Measurements from ENCODE around the gene TRDN.
"Not testable (repeated sequence)": the region's sequence is repeated elsewhere in the genome, so short reads cannot be mapped to it uniquely, and the experiment has no call there.

TRDN gene

GRCh38 chr6:123604067-123604466 is 32.7 kb downstream of the TRDN start:
- FAIRE-seq: no peak
- no peak for TF ChIP-seq POLR2A (IDR thresholded peaks at IDR 0.05; ENCODE audit: low read depth, low read length)
- DNase-seq (ENCODE audit: insufficient read length, low spot score): no peak

- TF ChIP-seq POLR2A (IDR thresholded peaks at IDR 0.05; ENCODE audit: low read depth, low read length): no peak
- no peak for FAIRE-seq
- DNase-seq (ENCODE audit: insufficient read length, low spot score): no peak
These were observed 38.7 kb downstream of the TRDN start for GRCh38 chr6:123598011-123598410.

DNA sequence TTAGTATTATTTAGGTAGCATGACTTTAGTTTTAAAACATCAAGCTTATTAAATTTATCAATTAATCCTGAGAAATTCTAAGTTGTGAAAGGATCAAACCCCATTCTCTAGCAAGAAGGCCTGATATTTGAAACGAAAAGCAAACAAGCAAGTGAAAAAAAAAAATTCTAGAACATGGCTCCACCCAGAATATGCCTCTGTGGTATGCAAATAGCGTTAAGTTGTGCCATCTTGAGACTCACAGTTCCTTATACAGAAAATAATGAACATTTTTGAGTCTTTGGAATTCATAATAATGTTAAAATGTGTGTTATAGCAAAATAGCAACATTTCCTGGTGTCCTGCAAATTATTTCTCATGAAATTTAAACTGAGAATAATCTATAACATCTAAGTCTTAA is 42.0 kb downstream of the TRDN start:
- TF ChIP-seq POLR2A (IDR thresholded peaks at IDR 0.05; ENCODE audit: low read depth, low read length): no peak
- no peak for FAIRE-seq
- no peak for DNase-seq (ENCODE audit: insufficient read length, low spot score)

DNA sequence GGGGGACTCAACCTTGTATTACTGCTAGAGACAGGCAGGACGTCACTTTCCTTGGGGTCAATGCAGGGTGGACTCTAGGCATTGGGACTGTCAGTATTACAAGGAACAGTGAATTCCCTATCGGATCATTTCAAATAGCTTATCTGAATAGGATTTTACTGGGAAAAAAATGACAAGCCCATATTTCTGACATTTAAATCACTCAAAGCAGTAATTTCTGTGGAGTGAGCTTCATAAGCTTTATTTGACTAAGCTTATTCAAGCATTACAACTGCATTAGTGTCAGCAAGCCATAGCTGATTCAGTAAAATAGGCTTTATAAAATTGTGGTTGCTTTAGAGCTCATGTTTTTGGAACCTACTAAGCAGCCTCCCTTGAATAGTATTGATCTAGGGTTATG is 44.3 kb downstream of the TRDN start:
- DNase-seq (ENCODE audit: insufficient read length, low spot score): no peak
- no peak for TF ChIP-seq POLR2A (IDR thresholded peaks at IDR 0.05; ENCODE audit: low read depth, low read length)
- no peak for FAIRE-seq

DNA sequence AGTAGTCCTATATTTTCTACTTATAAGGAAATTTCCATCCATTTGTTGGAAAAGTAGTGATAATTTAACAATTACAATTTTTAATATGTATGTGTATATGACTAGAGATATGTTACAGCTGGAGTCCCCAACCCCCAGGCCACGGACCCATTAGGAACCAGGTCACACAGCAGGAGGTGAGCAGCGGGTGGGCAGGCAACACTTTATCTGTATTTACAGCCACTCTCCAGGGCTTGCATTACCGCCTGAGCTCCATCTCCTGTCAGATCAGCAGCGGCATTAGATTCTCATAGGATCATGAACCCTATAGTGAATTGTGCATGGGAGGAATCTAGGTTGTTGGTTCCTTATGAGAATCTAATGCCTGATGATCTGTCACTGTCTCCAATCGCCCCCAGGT is 46.8 kb downstream of the TRDN start:
- no peak for TF ChIP-seq POLR2A (IDR thresholded peaks at IDR 0.05; ENCODE audit: low read depth, low read length)
- no peak for DNase-seq (ENCODE audit: insufficient read length, low spot score)
- no peak for FAIRE-seq

GRCh38 chr6:123589317-123589716 is 47.4 kb downstream of the TRDN start:
- TF ChIP-seq POLR2A (IDR thresholded peaks at IDR 0.05; ENCODE audit: low read depth, low read length): no peak
- FAIRE-seq (no peak), DNase-seq (ENCODE audit: insufficient read length, low spot score) (no peak)

DNA sequence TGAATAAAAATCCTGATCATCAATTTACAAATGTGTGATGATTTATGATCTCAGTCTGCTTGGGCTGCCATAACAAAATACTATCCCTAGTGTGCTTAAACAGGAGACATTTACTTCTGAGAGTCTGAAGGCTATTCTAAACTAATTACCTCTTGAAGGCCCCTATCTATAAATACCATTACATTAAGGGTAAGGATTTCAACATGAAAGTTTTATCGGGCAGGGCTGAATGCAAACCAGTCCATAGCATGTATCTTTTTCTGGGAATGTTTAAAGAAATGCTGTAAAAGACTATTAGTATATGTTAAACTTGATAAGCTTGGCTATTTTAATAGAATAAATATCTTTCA is 48.2 kb downstream of the TRDN start:
- TF ChIP-seq POLR2A (IDR thresholded peaks at IDR 0.05; ENCODE audit: low read depth, low read length): no peak
- DNase-seq (ENCODE audit: insufficient read length, low spot score) (no peak), FAIRE-seq (no peak)

DNA sequence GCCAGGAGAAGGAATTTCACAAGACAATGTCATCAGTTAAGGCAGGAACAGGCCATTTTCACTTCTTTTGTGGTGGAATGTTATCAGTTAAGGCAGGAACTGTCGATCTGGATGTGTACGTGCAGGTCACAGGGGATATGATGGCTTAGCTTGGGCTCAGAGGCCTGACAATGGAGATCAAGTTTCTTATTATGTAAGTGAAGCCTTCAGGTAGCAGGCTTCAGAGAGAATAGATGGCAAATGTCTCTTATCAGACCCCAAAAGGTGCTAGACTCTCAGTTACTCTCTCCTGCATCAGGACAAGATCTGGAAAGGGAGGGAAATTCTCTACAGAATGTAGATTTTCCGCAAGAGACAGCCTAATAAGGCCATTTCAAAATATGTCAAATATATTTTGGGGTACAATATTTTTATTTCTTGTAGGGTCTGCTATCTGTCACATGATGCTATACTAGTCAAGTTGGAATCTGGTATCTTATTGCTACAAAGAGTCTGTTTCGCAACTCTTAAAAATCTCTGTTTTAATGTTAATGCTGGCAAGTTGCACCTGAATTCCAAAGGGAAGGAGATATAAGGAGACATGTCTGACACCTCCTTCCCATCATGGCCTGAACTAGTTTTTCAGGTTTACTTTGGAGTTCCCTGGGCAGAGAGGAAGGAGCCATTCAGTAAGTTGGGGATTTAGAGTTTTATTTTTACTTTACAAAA is 48.8 kb downstream of the TRDN start:
- FAIRE-seq (no peak), DNase-seq (ENCODE audit: insufficient read length, low spot score) (no peak)
- TF ChIP-seq POLR2A (IDR thresholded peaks at IDR 0.05; ENCODE audit: low read depth, low read length): no peak

DNA sequence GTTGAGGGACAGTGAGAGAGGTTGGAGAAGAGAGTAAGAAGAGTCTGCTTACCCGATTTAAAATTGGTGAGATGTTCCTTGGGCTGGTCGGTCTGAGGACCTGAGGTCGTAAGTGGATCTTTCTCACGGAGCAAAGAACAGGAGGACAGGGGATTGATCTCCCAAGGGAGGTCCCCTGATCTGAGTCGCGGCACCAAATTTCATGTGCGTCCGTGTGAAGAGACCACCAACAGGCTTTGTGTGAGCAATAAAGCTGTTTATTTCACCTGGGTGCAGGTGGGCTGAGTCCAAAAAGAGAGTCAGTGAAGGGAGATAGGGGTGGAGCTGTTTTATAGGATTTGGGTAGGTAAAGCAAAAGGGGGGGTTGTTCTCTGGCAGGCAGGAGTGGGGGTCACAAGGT is 49.3 kb downstream of the TRDN start:
- FAIRE-seq; DNase-seq (ENCODE audit: insufficient read length, low spot score): not testable (repeated sequence)

DNA sequence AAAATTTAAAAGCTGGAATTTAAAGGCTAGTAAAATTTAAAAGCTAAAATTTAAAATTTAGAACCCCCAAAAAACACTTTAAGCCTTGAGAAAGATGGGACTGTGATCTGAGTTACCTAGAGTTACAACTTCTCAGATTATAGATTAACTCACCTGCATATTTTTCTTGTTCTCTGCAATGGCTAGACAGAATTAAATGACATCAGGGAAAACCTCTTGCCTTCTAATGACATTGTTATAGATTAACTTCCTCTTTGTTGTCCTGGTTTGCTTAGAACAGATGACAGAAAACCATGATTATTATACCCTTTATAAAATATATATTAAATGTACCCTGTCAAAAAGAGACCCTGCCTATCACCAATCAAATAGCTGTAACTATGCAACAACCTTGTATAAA is 56.4 kb downstream of the TRDN start:
- no peak for FAIRE-seq
- TF ChIP-seq POLR2A (IDR thresholded peaks at IDR 0.05; ENCODE audit: low read depth, low read length): no peak
- DNase-seq (ENCODE audit: insufficient read length, low spot score): no peak

- DNase-seq (ENCODE audit: insufficient read length, low spot score): no peak
- no peak for TF ChIP-seq POLR2A (IDR thresholded peaks at IDR 0.05; ENCODE audit: low read depth, low read length)
- FAIRE-seq: no peak
These were observed 61.6 kb downstream of the TRDN start for GRCh38 chr6:123575188-123575587.

DNA sequence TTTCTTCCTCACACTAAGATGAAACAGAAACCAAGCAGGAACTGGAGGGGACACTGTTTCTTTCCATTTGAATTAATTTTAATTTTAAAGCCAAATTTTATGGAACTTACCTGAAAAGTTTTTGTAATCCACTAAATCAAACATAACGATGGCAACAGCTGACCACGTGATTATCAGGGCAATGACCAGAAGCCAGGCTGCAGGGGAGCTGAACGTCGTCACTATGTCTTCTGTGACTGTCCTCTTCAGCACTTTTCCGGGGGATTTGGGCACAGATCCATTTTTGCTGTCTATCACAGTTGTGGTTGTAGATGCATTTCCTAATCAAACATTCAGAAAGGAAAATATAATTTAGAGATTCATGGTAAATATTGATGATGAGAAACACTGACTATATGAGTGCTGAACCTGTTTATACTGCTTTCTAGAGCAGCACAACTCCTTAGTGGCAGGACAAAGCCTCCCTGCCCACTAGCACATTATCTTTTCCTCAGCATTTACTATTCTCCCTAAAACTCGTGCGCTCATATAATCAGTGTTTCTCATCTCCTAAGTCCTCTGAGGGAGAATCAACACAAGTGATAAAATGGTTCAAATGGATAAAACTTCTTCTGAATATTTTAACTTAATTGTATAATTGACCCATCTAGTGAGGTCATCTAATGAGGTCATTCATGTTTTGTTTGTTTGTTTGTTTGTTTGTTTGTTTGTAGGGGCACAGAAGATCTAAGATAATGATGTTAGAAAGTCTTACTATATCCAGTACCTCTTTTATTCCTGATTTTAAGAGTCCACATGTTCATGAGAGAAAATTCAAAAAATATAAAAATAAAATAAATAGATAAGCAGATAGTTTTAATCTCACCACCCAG is 65.7 kb downstream of the TRDN start:
- DNase-seq (ENCODE audit: insufficient read length, low spot score): no peak
- FAIRE-seq: no peak
- no peak for TF ChIP-seq POLR2A (IDR thresholded peaks at IDR 0.05; ENCODE audit: low read depth, low read length)

GRCh38 chr6:123569575-123569974 is 67.2 kb downstream of the TRDN start:
- DNase-seq (ENCODE audit: insufficient read length, low spot score): no peak
- no peak for TF ChIP-seq POLR2A (IDR thresholded peaks at IDR 0.05; ENCODE audit: low read depth, low read length)
- FAIRE-seq: no peak

DNA sequence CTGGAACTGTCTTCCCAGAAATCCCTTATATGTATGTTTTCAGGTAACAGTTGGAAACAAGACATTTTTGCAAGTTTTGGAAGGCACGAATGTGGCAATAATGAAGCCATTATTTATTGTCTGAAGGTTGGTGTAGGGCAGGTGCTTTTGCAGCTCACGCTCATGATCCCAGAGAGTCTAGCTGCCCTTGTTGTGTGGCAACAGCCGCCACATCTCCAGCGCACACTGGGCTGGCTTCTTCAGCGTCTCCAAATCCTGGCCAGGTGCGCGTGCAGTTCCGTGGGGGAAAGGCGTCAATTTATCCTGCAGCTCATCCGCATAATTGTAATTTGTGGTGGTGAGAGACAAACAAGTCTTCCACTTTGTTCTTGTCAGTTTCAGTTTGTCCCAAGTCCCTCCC is 71.2 kb downstream of the TRDN start:
- DNase-seq (ENCODE audit: insufficient read length, low spot score): no peak
- TF ChIP-seq POLR2A (IDR thresholded peaks at IDR 0.05; ENCODE audit: low read depth, low read length): no peak
- FAIRE-seq: no peak

GRCh38 chr6:123564361-123564760 is 72.4 kb downstream of the TRDN start:
- TF ChIP-seq POLR2A (IDR thresholded peaks at IDR 0.05; ENCODE audit: low read depth, low read length): no peak
- DNase-seq (ENCODE audit: insufficient read length, low spot score) (no peak), FAIRE-seq (no peak)

Data from H54 (cell line).